ENCODE data around the gene KRT14. TPM values are rescaled to one million over a fixed set of nuclear protein-coding genes. Genes with fewer than 3 reads are reported as not detected.
"Not testable (repeated sequence)": the region's sequence is repeated elsewhere in the genome, so short reads cannot be mapped to it uniquely, and the experiment has no call there.

The KRT14 gene
- polyA plus RNA-seq (ENCODE audit: insufficient read length in 4 of 4): under 1 TPM; 0.14 to 0.44 (median 0.26) TPM

DNA sequence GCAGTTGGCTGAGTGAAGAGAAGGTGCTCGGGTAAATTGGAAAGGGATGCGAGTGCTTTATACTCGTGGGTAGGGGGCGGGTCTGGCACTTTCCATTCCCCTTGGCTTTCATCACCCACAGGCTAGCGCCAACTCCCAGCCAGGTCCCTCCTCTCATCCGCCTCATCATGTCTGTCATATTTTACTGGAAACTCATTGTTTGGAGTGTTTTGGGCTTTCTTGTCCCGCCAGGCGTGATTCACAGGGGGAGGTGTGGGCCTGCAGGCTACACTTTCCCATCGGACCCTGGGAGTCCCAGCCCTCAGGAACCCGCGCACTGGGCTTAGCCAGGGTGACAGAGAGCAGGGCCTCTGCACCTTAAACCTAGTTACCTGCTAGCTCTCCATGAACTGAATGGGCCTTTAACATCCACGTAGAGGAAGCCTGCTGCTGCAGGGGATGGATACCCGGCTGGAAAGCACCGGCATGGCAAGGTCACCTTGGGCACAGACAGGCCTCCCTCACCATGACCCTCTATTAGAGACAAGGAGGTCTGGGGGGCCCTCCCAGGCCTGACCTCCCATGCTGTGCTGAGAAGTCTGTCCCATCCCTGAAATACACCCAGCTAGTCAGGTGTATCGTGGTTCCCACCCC, at the start of gene KRT14:
Gene KRT14, minus strand, starts transcription at position 33 of the 633 bp plus-strand sequence. CDS start 61 bp downstream, outside the sequence.
- DNase-seq (ENCODE audit: low read depth in 4 of 4, low spot score in 3 of 4): no peak

GRCh38 chr17:41635121-41636097, 48.7 kb upstream of the KRT14 start:
- no peak for DNase-seq (ENCODE audit: low read depth in 4 of 4, low spot score in 3 of 4)

DNA sequence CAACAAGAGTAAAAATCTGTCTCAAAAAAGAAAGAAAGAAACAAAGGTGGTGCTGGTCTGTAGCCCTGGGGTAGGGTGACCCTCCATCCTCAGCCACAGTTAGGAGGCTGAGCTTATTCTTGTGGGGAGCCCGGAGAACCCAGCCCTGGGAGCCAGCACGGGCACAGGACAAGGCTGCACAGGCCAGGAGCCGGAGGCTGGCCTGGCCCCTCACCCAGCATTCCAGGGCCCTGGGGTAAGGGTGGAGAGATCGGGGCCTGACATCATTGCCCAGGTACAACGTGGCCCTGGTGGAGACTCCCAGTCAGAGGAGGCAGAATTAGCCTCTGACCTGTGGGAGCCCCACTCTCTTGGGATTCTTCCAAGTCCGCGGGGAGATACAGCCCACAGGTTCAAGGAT, 47.9 kb upstream of the KRT14 start:
- no peak for DNase-seq (ENCODE audit: low read depth in 4 of 4, low spot score in 3 of 4)

- no peak for DNase-seq (ENCODE audit: low read depth in 4 of 4, low spot score in 3 of 4)
These were observed 47.0 kb upstream of the KRT14 start for GRCh38 chr17:41633556-41634199.

- DNase-seq (ENCODE audit: low read depth in 4 of 4, low spot score in 3 of 4): no peak
These were observed 45.9 kb upstream of the KRT14 start for GRCh38 chr17:41632482-41633105.

DNA sequence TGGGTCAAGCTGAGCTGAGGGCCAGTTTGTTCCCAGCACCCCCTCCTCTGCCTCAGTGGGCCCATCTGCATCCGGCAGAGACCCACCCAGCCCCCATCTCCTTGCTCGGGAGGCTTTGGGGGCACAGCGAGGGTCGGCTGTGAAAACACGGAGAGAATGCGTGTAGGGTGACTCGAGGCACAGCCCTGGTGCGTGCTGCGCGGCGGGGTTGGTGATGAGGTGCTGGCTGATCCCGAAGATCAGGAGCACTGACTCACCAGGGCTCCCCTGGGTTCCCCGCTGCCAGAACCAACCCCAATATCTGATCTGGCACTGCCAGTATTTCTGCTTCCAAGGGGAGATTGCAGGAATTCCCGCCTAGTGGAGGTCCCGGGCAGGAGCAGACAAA, 45.2 kb upstream of the KRT14 start:
- DNase-seq (ENCODE audit: low read depth in 4 of 4, low spot score in 3 of 4): no peak

GRCh38 chr17:41631025-41631897, 44.6 kb upstream of the KRT14 start:
- DNase-seq (ENCODE audit: low read depth in 4 of 4, low spot score in 3 of 4): no peak

- DNase-seq (ENCODE audit: low read depth in 4 of 4, low spot score in 3 of 4): no peak
These were observed 43.4 kb upstream of the KRT14 start for GRCh38 chr17:41629826-41630670.

DNA sequence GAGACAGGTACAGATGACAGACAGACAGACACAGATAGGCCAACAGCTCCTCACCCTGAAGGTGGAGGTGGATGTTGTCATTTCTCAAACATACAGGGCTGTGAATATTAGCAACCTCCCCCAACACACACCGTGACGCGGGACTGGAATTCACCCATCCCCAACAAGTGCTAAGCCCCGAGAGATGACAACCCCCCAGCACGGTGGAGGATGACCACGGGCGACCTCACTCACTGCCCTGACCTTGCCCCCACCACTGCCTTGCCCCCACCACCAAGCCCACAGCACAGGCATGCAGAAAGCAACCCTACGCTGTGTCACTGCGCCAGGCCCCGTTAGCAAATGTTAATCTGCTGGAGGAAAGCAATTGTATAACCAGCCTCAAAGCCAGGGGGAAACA, 42.6 kb upstream of the KRT14 start:
- no peak for DNase-seq (ENCODE audit: low read depth in 4 of 4, low spot score in 3 of 4)

DNA sequence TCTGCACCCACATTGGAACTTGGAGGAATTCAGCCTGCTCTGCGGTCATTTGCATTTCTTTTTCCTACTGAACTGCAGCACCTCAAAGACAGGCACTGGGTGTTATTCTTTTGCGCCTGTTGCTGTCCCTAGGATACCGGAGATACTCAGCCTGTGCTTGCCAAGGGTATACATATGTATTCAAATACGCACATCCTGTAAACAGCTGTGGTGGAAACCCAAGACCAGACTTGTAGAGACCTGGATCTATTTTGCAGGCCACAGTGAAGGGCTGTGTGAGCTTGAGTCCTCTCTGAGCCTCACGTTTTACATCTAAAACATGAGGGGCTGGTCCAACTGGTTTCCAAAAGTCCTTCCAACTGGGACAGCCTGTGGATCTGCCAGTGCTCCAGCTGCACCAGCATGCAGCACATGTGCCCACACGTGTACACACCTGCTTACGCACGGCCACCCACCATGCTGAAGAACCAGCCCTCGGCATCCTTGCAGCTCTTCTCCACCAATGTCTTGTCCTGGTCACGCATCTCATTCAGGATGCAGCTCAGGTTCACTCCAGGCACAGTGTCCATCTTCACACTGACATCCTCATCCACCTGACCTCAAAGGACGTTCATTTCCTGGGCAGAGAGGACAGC, 42.0 kb upstream of the KRT14 start:
- DNase-seq (ENCODE audit: low read depth in 4 of 4, low spot score in 3 of 4): not testable (repeated sequence)

- DNase-seq (ENCODE audit: low read depth in 4 of 4, low spot score in 3 of 4): not testable (repeated sequence)
These were observed 41.3 kb upstream of the KRT14 start for GRCh38 chr17:41628073-41628370.

DNA sequence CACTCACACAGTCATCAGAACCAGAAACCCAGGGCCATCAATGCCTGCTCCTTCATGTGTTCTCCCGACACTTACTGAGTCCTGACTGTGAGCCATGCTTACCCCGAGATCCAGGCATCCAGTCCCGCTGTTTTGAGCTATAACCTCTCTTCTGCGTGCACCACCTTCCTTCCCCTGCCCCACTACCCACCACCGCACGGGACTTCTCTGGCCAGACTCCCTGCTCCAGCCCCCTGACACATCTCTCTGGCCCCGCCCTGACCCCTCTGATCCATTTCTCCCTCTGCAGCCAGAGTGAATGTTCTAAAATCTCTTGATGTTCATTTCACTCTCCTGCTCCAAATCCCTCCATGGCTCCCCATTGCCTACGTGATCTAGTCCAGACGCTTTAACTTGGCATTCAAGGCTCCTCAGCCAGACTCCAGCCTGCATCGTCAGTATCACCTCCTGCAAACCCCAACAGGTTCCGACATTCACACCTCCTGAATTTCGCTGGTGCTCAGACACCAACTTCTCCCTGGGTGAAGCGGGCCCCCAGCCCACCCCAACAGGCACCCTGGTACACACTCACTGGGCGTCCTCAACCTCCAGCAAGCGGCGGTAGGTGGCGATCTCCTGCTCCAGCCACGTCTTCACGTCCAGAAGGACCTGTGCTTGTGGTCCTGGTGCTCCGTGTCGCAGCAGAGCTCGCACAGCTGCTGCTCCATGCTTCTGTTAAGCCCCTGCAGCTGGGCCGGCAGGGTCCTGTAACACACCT, 40.8 kb upstream of the KRT14 start:
- no peak for DNase-seq (ENCODE audit: low read depth in 4 of 4, low spot score in 3 of 4)

- not testable (repeated sequence) for DNase-seq (ENCODE audit: low read depth in 4 of 4, low spot score in 3 of 4)
These were observed 40.2 kb upstream of the KRT14 start for GRCh38 chr17:41626914-41627295.

DNA sequence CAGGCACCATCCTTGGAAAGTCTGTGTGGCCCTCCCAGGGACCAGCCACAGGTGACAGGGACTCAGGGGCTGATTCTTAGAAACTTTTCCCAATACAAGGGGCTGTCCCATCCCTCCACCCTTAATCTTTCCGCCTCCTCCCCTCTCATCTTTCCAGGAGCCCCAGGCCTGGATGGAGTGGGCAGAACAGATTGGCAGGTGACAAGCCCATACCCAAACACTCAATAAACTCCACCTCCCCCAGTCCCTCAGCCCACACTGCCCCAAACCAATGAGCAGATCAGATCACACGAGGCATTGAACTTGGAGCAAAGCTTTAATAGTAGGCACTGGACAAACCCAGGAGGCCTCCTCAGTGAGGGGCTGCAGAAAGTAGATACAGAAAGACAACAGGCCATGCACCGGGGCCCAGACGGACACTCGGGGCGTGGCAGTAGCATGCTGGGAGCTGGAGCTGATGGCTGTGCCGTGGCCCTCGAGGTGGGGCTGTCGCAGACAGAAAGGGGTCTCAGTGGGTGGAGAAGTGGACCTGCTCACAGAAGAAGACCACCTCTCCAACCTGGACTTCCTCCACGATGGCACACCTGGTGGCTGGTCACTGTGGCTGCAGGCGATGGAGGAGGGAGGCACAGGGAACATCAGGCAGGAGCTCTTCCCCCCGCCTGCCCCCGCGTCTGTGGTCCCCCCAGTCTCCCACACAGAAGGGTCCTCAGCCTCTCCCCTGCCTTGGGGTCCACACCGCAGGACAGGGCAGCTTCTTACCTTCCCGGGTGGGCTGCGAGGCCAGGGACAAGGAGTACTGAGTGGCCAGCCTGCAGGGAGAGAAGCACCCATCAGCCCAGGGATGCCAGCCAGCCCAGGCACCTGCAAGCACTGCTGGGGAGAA, 39.6 kb upstream of the KRT14 start:
- not testable (repeated sequence) for DNase-seq (ENCODE audit: low read depth in 4 of 4, low spot score in 3 of 4)

GRCh38 chr17:41625602-41626001, 38.9 kb upstream of the KRT14 start:
- no peak for DNase-seq (ENCODE audit: low read depth in 4 of 4, low spot score in 3 of 4)

GRCh38 chr17:41624208-41625101, 37.8 kb upstream of the KRT14 start, which contains the start of gene KRT17:
KRT17 (minus strand) TSS chr17:41624575; CDS start chr17:41624509, 66 bp downstream.
- DNase-seq (ENCODE audit: low read depth in 4 of 4, low spot score in 3 of 4): no peak
